ENCODE results near the gene COPS3.
"Not testable (repeated sequence)": the region's sequence is repeated elsewhere in the genome, so short reads cannot be mapped to it uniquely, and the experiment has no call there.

COPS3 gene

GRCh38 chr17:17313350-17313991, 32.4 kb upstream of the COPS3 start:
- in situ Hi-C loops (cut with HindIII; ENCODE audit: low sequenced_read_pairs) = no loop called here
- DNase-seq (ENCODE audit: low read depth) = no peak
- H3K4me3 ChIP-seq (ENCODE audit: low read depth, low read length) = no peak overlapping the region
- TF ChIP-seq, protein P1, sequence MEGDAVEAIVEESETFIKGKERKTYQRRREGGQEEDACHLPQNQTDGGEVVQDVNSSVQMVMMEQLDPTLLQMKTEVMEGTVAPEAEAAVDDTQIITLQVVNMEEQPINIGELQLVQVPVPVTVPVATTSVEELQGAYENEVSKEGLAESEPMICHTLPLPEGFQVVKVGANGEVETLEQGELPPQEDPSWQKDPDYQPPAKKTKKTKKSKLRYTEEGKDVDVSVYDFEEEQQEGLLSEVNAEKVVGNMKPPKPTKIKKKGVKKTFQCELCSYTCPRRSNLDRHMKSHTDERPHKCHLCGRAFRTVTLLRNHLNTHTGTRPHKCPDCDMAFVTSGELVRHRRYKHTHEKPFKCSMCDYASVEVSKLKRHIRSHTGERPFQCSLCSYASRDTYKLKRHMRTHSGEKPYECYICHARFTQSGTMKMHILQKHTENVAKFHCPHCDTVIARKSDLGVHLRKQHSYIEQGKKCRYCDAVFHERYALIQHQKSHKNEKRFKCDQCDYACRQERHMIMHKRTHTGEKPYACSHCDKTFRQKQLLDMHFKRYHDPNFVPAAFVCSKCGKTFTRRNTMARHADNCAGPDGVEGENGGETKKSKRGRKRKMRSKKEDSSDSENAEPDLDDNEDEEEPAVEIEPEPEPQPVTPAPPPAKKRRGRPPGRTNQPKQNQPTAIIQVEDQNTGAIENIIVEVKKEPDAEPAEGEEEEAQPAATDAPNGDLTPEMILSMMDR (IDR thresholded peaks at IDR 0.05; ENCODE audit: low read depth, low read length, missing control alignments) = peak; percentile 26

GRCh38 chr17:17309356-17309755, 28.3 kb upstream of the COPS3 start:
- H3K4me3 ChIP-seq (ENCODE audit: low read depth, low read length) = no peak overlapping the region
- in situ Hi-C loops (cut with HindIII; ENCODE audit: low sequenced_read_pairs) = no loop called here
- TF ChIP-seq, protein P1 (IDR thresholded peaks at IDR 0.05; ENCODE audit: low read depth, low read length, missing control alignments) = no peak
- DNase-seq (ENCODE audit: low read depth) = no peak

DNA sequence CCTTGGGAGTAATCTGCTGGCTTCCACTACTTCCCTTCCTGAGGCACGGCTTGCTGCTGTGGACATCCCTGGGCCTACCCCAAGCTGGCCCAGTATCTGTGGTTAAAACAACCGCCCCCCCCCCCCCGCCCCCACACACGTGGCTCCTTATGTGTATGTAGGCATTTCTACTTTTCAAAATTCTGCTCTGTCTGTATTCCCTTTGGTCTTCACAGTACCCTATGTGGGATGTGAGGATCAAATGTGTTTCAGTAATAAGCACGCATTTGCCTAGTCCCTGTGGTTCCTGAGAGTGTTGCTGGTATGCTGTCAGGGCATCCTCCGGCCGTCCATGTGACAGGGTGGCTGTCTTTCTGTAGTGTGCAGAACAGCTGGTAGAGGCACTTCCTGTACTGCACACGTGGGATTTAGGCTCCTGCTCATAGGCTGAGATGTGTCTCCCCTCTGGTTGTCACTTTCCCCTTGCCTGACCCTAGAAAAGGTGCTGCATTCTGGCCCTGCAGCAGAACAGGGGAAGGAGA, 24.3 kb upstream of the COPS3 start:
- DNase-seq (ENCODE audit: low read depth) = no peak
- TF ChIP-seq, protein P1 (IDR thresholded peaks at IDR 0.05; ENCODE audit: low read depth, low read length, missing control alignments) = no peak
- in situ Hi-C loops (cut with HindIII; ENCODE audit: low sequenced_read_pairs) = no loop called here
- no peak overlapping the region for H3K4me3 ChIP-seq (ENCODE audit: low read depth, low read length)

GRCh38 chr17:17304521-17304985, 23.5 kb upstream of the COPS3 start:
- TF ChIP-seq, protein P1 (IDR thresholded peaks at IDR 0.05; ENCODE audit: low read depth, low read length, missing control alignments) = no peak
- in situ Hi-C loops (cut with HindIII; ENCODE audit: low sequenced_read_pairs) = no loop called here
- DNase-seq (ENCODE audit: low read depth) = no peak
- H3K4me3 ChIP-seq (ENCODE audit: low read depth, low read length) = no peak overlapping the region

DNA sequence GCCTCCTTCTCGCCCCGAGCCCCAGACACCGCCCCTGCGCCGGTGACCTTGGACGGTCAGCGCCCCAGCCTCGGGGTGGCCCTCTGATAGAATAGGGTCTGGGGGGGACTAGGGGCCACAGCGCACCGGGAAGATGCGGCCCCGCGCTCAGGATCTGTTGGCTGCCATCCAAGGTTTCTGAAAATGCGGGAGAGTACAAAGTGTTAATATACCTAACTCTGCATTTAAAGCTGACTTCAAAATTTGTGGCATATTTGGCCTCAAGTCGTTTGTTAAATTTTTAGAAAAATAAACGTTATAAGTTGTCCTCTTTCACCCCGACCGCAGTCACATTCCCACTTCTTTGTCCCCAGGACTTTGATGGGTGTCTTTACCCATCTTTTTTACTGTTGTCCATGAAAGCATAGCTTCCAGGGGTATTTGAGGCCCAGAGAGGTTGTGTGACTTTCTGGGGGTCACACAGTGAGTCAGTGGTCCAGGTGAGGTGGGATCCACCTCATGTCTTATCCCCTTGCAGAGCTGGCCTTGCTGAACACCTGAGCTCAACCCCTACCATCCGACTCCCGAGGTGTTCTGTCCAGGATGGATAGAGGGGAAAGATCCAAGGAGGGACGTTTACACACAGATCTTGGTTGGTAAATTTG, 22.9 kb upstream of the COPS3 start:
- in situ Hi-C loops (cut with HindIII; ENCODE audit: low sequenced_read_pairs) = no loop called here
- TF ChIP-seq, protein P1 (IDR thresholded peaks at IDR 0.05; ENCODE audit: low read depth, low read length, missing control alignments) = no peak
- peak overlapping the region; percentile 47 for H3K4me3 ChIP-seq (ENCODE audit: low read depth, low read length)
- DNase-seq (ENCODE audit: low read depth) = no peak

- TF ChIP-seq, protein P1 (IDR thresholded peaks at IDR 0.05; ENCODE audit: low read depth, low read length, missing control alignments) = no peak
- no peak for DNase-seq (ENCODE audit: low read depth)
- peak within 1 kb of the TSS; percentile 47 for H3K4me3 ChIP-seq (ENCODE audit: low read depth, low read length)
- in situ Hi-C loops (cut with HindIII; ENCODE audit: low sequenced_read_pairs) = no loop called here
Measured at GRCh38 chr17:17303010-17303846, 22.2 kb upstream of the COPS3 start, which contains the start of gene NT5M. TSS of gene NT5M (plus strand) at chr17:17303373. CDS start at chr17:17303551, 178 bp downstream.

DNA sequence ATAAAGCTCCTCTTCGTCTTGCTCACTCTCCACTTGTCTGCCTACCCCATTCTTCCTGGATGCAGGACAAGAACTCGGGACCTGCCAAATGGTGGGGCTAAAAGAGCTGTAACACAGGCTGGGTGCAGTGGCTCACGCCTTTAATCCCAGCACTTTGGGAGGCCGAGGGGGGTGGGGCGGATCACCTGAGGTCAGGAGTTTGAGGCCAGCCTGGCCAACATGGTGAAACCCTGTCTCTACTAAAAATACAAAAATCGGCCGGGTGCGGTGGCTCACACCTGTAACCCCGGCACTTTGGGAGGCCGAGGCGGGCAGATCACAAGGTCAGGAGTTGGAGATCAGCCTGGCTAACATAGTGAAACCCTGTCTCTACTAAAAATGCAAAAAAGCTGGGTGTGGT, 20.6 kb upstream of the COPS3 start:
- in situ Hi-C loops (cut with HindIII; ENCODE audit: low sequenced_read_pairs); DNase-seq (ENCODE audit: low read depth); H3K4me3 ChIP-seq (ENCODE audit: low read depth, low read length): not testable (repeated sequence)
